Mesodermal cell (in vitro differentiated cells): ENCODE results near the gene WSB1.
"Not testable (repeated sequence)": the region's sequence is repeated elsewhere in the genome, so short reads cannot be mapped to it uniquely, and the experiment has no call there.

Experiments
- H3K27ac ChIP-seq: 2 replicates; pipeline ENCODE4 v1.7.0; 2013; ENCODE audit warnings: mild to moderate bottlenecking, low read depth, low read length, moderate library complexity; ENCODE audit not compliant: severe bottlenecking
- H3K36me3 ChIP-seq: 2 replicates; pipeline ENCODE4 v1.7.1; 2013; ENCODE audit warnings: mild to moderate bottlenecking, low read length, moderate library complexity; ENCODE audit not compliant: control insufficient read depth, insufficient read depth
- H3K4me1 ChIP-seq: one replicate; pipeline ENCODE4 v1.7.1; 2013; ENCODE audit warnings: mild to moderate bottlenecking, low read length; ENCODE audit not compliant: insufficient read depth, control insufficient read depth, poor library complexity, severe bottlenecking
- H3K4me3 ChIP-seq: 2 replicates; pipeline ENCODE4 v1.7.0; 2013; ENCODE audit warnings: low read length, control low read depth, mild to moderate bottlenecking; ENCODE audit not compliant: insufficient read depth, poor library complexity, severe bottlenecking; ENCODE audit errors: extremely low read depth
- H3K9me3 ChIP-seq: 2 replicates; pipeline ENCODE4 v1.7.1; 2013; ENCODE audit warnings: mild to moderate bottlenecking, low read length, moderate library complexity; ENCODE audit not compliant: control insufficient read depth
- WGBS, 2 experiments: methylation state at CpG; one replicate each; pipeline ENCODE4 v1.1.5; 2013; ENCODE audit warnings: missing lambda C conversion rate in 2 of 2; ENCODE audit not compliant: insufficient coverage in 2 of 2; 5-methylcytosine and 5-hydroxymethylcytosine counted together

The WSB1 gene

GRCh38 chr17:27326585-27326984 is 32.7 kb downstream of the WSB1 start:
- Histone ChIP-seq H3K4me3 (no peak overlapping the region), H3K4me1 (no peaks in the 10 kb centered on the region), H3K36me3 (no peaks in the 10 kb centered on the region), H3K9me3 (no peaks in the 10 kb centered on the region), H3K27ac (no peak overlapping the region)
- WGBS, 2 experiments: 67% methylated on average over 1 of the region's 1 CpG; no CpG with 5 or more reads in 1 of the 2 experiments

GRCh38 chr17:27327397-27327796 is 33.5 kb downstream of the WSB1 start:
- Histone ChIP-seq H3K27ac (no peak overlapping the region), H3K4me1 (peaks cover 3% of the 10 kb centered on the region), H3K9me3 (no peaks in the 10 kb centered on the region), H3K4me3 (no peak overlapping the region), H3K36me3 (no peaks in the 10 kb centered on the region)
- WGBS, 2 experiments: 92 to 98% methylated on average over 5 to 6 of the region's 7 CpGs

- H3K27ac ChIP-seq: no peak overlapping the region
- no peak overlapping the region for H3K4me3 ChIP-seq
- WGBS, 2 experiments: 87 to 93% methylated on average over 3 of the region's 4 CpGs
- peaks cover 5% of the 10 kb centered on the region for H3K4me1 ChIP-seq
- no peaks in the 10 kb centered on the region for H3K9me3 ChIP-seq
- H3K36me3 ChIP-seq: no peaks in the 10 kb centered on the region
Observed at GRCh38 chr17:27327871-27328270, 34.0 kb downstream of the WSB1 start.

GRCh38 chr17:27328686-27329085 is 34.8 kb downstream of the WSB1 start:
- H3K4me1 ChIP-seq, H3K9me3 ChIP-seq, H3K27ac ChIP-seq, H3K4me3 ChIP-seq, H3K36me3 ChIP-seq: not testable (repeated sequence)
- 81% methylated on average over 6 of the region's 9 CpGs; no CpG with 5 or more reads in 1 of the 2 experiments for WGBS, 2 experiments

GRCh38 chr17:27329146-27329805 is 35.4 kb downstream of the WSB1 start:
- Histone ChIP-seq H3K4me3 (no peak overlapping the region), H3K9me3 (no peaks in the 10 kb centered on the region), H3K36me3 (no peaks in the 10 kb centered on the region), H3K4me1 (peaks cover 5% of the 10 kb centered on the region), H3K27ac (no peak overlapping the region)
- 87 to 88% methylated on average over 3 to 5 of the region's 8 CpGs for WGBS, 2 experiments

- no peaks in the 10 kb centered on the region for H3K36me3 ChIP-seq
- H3K9me3 ChIP-seq: no peaks in the 10 kb centered on the region
- 56 to 73% methylated on average over 2 of the region's 3 CpGs for WGBS, 2 experiments
- H3K4me3 ChIP-seq: no peak overlapping the region
- H3K4me1 ChIP-seq: peaks cover 5% of the 10 kb centered on the region
- H3K27ac ChIP-seq: no peak overlapping the region
Observed at GRCh38 chr17:27332047-27332393, 38.1 kb downstream of the WSB1 start.

- WGBS, 2 experiments: 1 to 2% methylated on average over 41 to 44 of the region's 52 CpGs
- no peaks in the 10 kb centered on the region for H3K9me3 ChIP-seq
- peak overlapping the region; percentile 34 for H3K4me3 ChIP-seq
- H3K27ac ChIP-seq: peak overlapping the region; percentile 82
- H3K4me1 ChIP-seq: peaks cover 5% of the 10 kb centered on the region
- no peaks in the 10 kb centered on the region for H3K36me3 ChIP-seq
Observed at GRCh38 chr17:27332485-27333409, 38.8 kb downstream of the WSB1 start.

GRCh38 chr17:27333410-27333980 is 39.6 kb downstream of the WSB1 start:
- Histone ChIP-seq H3K36me3 (no peaks in the 10 kb centered on the region), H3K4me1 (peaks cover 5% of the 10 kb centered on the region), H3K27ac (peak overlapping the region; percentile 82), H3K4me3 (peak overlapping the region; percentile 34), H3K9me3 (no peaks in the 10 kb centered on the region)
- WGBS, 2 experiments: 88 to 93% methylated on average over 4 to 5 of the region's 11 CpGs

- H3K4me3 ChIP-seq: no peak overlapping the region
- peaks cover 8% of the 10 kb centered on the region for H3K4me1 ChIP-seq
- H3K36me3 ChIP-seq: no peaks in the 10 kb centered on the region
- H3K9me3 ChIP-seq: no peaks in the 10 kb centered on the region
- H3K27ac ChIP-seq: no peak overlapping the region
- WGBS, 2 experiments: 75 to 87% methylated on average over 2 of the region's 3 CpGs
Observed at GRCh38 chr17:27336184-27336583, 42.3 kb downstream of the WSB1 start.

- H3K4me1 ChIP-seq: peaks cover 3% of the 10 kb centered on the region
- no peaks in the 10 kb centered on the region for H3K9me3 ChIP-seq
- 45 to 61% methylated on average over 4 to 7 of the region's 9 CpGs for WGBS, 2 experiments
- no peak overlapping the region for H3K4me3 ChIP-seq
- no peak overlapping the region for H3K27ac ChIP-seq
- no peaks in the 10 kb centered on the region for H3K36me3 ChIP-seq
Observed at GRCh38 chr17:27338536-27338985, 44.6 kb downstream of the WSB1 start.
